ENCODE measurements around the gene FBN2. TPM values are rescaled to one million over a fixed set of nuclear protein-coding genes. Genes with fewer than 3 reads are reported as not detected.
"Not testable (repeated sequence)": the region's sequence is repeated elsewhere in the genome, so short reads cannot be mapped to it uniquely, and the experiment has no call there.

The FBN2 gene
- total RNA-seq, 1 experiment from 2014 or later = not detected

DNA sequence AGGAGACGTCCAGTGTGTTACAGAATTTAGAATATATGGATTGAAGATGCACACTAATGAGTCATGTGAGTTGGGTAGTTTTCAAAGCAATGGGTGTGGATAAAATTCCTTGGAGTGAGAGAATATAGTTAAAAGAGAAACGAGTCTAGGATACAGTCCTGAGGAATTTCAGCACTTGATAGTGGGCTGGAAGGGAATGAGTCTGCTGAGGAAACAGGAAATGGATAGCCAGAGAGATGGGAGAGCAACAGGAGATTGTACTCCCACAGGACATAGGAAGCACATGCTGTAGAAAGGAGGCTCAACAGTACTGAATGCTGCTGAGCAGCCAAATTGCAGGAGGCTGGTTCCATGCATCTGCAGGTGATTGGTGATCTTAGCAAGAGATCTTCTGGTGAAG is 68.1 kb downstream of the FBN2 start:
- no peaks in the 10 kb centered on the region for H3K27me3 ChIP-seq (ENCODE audit: low read length)
- no peaks in the 10 kb centered on the region for H3K9me2 ChIP-seq (replicated peaks; ENCODE audit: insufficient read depth, low read length)
- no peak for DNase-seq
- no peak overlapping the region for H3K4me2 ChIP-seq (ENCODE audit: low read depth, low read length, poor library complexity, severe bottlenecking)
- H3K9ac ChIP-seq (ENCODE audit: low read length) = no peak overlapping the region
- no peaks in the 10 kb centered on the region for H3K4me1 ChIP-seq (ENCODE audit: low read length)
- H2AFZ ChIP-seq (ENCODE audit: low read length) = no peak overlapping the region
- H3K36me3 ChIP-seq (ENCODE audit: insufficient read depth, low read length) = no peaks in the 10 kb centered on the region
- no peak overlapping the region for H3K27ac ChIP-seq (ENCODE audit: low read length)
- no peak overlapping the region for H3K4me3 ChIP-seq (ENCODE audit: low read length)
- H3K9me3 ChIP-seq (ENCODE audit: low read length) = no peaks in the 10 kb centered on the region
- no peaks in the 10 kb centered on the region for H3K79me2 ChIP-seq (ENCODE audit: low read length)
- H4K20me1 ChIP-seq (ENCODE audit: insufficient read depth, low read depth, low read length) = no peaks in the 10 kb centered on the region

DNA sequence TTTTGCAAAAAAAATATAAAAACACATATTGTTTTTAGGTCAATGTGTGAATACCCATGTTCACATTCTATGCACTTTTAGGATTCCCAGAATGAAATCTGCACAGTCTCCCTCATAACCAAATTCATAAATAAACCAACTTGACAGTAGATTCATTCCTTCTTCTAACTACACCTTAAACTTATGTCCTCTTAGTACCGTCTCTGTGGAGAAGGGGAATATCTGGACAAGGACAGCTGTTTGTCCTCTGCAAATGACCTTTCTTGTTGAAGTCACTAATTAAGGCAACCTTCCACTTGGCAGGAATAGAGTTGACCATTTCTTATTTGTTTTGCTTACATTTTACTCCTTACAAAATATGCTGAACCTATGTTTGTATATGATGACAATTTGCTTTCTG is 71.1 kb downstream of the FBN2 start:
- Histone ChIP-seq H3K4me2 (ENCODE audit: low read depth, low read length, poor library complexity, severe bottlenecking) (no peak overlapping the region), H2AFZ (ENCODE audit: low read length) (no peak overlapping the region), H3K36me3 (ENCODE audit: insufficient read depth, low read length) (no peaks in the 10 kb centered on the region), H3K9ac (ENCODE audit: low read length) (no peak overlapping the region), H3K9me2 (replicated peaks; ENCODE audit: insufficient read depth, low read length) (no peaks in the 10 kb centered on the region), H3K27ac (ENCODE audit: low read length) (no peak overlapping the region), H3K27me3 (ENCODE audit: low read length) (no peaks in the 10 kb centered on the region), H3K4me3 (ENCODE audit: low read length) (no peak overlapping the region), H3K4me1 (ENCODE audit: low read length) (no peaks in the 10 kb centered on the region), H3K9me3 (ENCODE audit: low read length) (no peaks in the 10 kb centered on the region), H4K20me1 (ENCODE audit: insufficient read depth, low read depth, low read length) (no peaks in the 10 kb centered on the region), H3K79me2 (ENCODE audit: low read length) (no peaks in the 10 kb centered on the region)
- no peak for DNase-seq

DNA sequence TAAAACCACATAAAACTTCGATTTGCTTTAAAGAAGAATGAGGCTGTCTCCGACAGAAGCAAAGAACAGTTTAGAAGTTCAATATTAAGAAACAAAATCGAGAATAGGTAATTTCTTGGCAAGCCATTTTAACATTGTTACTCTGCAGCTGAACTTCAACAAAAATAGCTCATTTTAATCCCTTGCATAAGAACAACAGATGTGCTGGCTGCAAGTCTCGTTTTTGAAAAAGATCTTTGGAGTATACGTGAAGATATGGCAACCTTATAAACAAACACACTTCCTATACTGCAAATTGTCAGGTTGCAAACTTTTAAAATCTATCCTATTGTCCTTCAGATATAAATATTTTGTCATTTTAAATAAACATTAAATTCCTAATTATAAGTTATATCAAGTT is 71.5 kb downstream of the FBN2 start:
- Histone ChIP-seq H3K4me2 (ENCODE audit: low read depth, low read length, poor library complexity, severe bottlenecking) (no peak overlapping the region), H3K9me3 (ENCODE audit: low read length) (no peaks in the 10 kb centered on the region), H3K27me3 (ENCODE audit: low read length) (no peaks in the 10 kb centered on the region), H2AFZ (ENCODE audit: low read length) (no peak overlapping the region), H3K36me3 (ENCODE audit: insufficient read depth, low read length) (no peaks in the 10 kb centered on the region), H3K9ac (ENCODE audit: low read length) (no peak overlapping the region), H4K20me1 (ENCODE audit: insufficient read depth, low read depth, low read length) (no peaks in the 10 kb centered on the region), H3K9me2 (replicated peaks; ENCODE audit: insufficient read depth, low read length) (no peaks in the 10 kb centered on the region), H3K4me1 (ENCODE audit: low read length) (no peaks in the 10 kb centered on the region), H3K27ac (ENCODE audit: low read length) (no peak overlapping the region), H3K4me3 (ENCODE audit: low read length) (no peak overlapping the region), H3K79me2 (ENCODE audit: low read length) (no peaks in the 10 kb centered on the region)
- no peak for DNase-seq

DNA sequence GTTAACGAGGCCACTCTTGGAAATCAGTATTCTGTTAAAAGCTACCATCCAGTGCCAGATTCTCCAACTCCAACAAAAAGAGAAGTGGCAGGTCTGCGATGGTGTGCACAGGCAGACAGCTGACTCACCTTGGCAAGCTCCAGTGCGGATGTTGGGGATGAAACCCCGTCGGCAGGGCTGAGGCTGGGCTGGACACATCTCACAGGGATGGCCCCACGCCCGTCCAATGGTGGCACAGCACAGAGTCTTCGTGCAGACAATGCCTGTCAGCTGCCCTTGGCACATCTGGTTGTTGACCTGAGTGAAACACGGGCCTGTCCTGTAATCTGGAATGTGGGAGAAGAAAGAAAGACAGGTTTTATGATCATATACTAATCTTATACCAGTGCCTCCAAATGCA is 73.4 kb downstream of the FBN2 start:
- H2AFZ ChIP-seq (ENCODE audit: low read length) = no peak overlapping the region
- no peaks in the 10 kb centered on the region for H3K9me3 ChIP-seq (ENCODE audit: low read length)
- no peak overlapping the region for H3K27ac ChIP-seq (ENCODE audit: low read length)
- no peaks in the 10 kb centered on the region for H4K20me1 ChIP-seq (ENCODE audit: insufficient read depth, low read depth, low read length)
- no peaks in the 10 kb centered on the region for H3K4me1 ChIP-seq (ENCODE audit: low read length)
- no peaks in the 10 kb centered on the region for H3K36me3 ChIP-seq (ENCODE audit: insufficient read depth, low read length)
- DNase-seq = no peak
- no peak overlapping the region for H3K9ac ChIP-seq (ENCODE audit: low read length)
- H3K27me3 ChIP-seq (ENCODE audit: low read length) = no peaks in the 10 kb centered on the region
- H3K4me3 ChIP-seq (ENCODE audit: low read length) = no peak overlapping the region
- H3K4me2 ChIP-seq (ENCODE audit: low read depth, low read length, poor library complexity, severe bottlenecking) = no peak overlapping the region
- no peaks in the 10 kb centered on the region for H3K9me2 ChIP-seq (replicated peaks; ENCODE audit: insufficient read depth, low read length)
- no peaks in the 10 kb centered on the region for H3K79me2 ChIP-seq (ENCODE audit: low read length)

DNA sequence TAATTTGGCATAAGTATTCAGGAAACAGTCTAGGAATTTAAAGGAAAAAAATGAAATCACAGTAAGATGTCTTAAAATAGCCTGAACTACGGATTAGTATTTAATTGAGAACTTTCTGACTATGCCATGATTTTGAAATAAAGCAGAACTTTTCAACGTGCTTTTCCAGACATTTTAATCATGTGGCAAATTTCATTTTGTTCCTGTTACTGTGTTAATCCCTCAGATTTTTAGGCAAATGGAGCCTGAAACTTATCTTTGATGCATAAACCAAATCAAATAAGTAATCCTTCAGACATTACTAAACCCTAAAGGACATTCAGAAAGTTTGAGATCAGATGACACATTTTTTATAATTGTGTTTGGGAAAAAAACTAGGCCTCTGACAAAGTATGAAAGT is 75.7 kb downstream of the FBN2 start:
- Histone ChIP-seq H3K27ac (ENCODE audit: low read length) (no peak overlapping the region), H3K4me3 (ENCODE audit: low read length) (no peak overlapping the region), H3K9ac (ENCODE audit: low read length) (no peak overlapping the region), H4K20me1 (ENCODE audit: insufficient read depth, low read depth, low read length) (no peaks in the 10 kb centered on the region), H3K36me3 (ENCODE audit: insufficient read depth, low read length) (no peaks in the 10 kb centered on the region), H3K4me2 (ENCODE audit: low read depth, low read length, poor library complexity, severe bottlenecking) (no peak overlapping the region), H3K27me3 (ENCODE audit: low read length) (no peaks in the 10 kb centered on the region), H3K4me1 (ENCODE audit: low read length) (no peaks in the 10 kb centered on the region), H3K79me2 (ENCODE audit: low read length) (no peaks in the 10 kb centered on the region), H3K9me2 (replicated peaks; ENCODE audit: insufficient read depth, low read length) (no peaks in the 10 kb centered on the region), H3K9me3 (ENCODE audit: low read length) (no peaks in the 10 kb centered on the region), H2AFZ (ENCODE audit: low read length) (no peak overlapping the region)
- DNase-seq = no peak

DNA sequence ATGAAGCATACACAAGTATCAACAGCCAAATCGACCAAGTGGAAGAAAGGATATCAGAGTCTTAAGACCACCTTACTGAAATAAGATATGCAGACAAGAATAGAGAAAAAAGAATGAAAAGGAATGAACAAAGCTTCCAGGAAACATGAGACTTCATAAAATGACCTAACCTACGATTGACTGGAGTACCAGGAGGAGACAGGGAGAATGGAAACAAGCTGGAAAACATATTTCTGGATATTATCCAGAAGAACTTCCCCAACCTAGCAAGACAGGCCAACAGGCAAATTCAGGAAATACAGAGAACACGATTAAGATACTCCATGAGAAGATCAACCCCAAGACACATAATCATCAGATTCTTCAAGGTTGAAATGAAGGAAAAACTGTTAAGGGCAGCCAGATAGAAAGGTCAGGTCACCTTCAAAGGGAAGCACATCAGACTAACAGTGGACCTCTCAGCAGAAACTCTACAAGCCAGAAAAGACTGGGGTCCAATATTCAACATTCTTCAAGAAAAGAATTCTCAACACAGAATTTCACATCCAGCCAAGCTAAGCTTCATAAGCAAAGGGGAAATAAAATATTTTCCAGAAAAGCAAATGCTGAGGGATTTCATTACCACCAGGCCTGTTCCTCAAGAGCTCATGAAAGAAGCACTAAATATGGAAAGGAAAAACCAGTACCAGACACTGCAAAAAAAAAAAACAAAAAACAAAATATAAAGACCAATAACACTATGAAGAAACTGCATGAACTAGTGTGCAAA is 80.7 kb downstream of the FBN2 start:
- H3K4me3 ChIP-seq (ENCODE audit: low read length); H3K79me2 ChIP-seq (ENCODE audit: low read length); H3K27ac ChIP-seq (ENCODE audit: low read length); H3K27me3 ChIP-seq (ENCODE audit: low read length); H2AFZ ChIP-seq (ENCODE audit: low read length); H3K36me3 ChIP-seq (ENCODE audit: insufficient read depth, low read length); H4K20me1 ChIP-seq (ENCODE audit: insufficient read depth, low read depth, low read length); DNase-seq; H3K4me1 ChIP-seq (ENCODE audit: low read length); H3K9me3 ChIP-seq (ENCODE audit: low read length); H3K4me2 ChIP-seq (ENCODE audit: low read depth, low read length, poor library complexity, severe bottlenecking); H3K9me2 ChIP-seq (replicated peaks; ENCODE audit: insufficient read depth, low read length); H3K9ac ChIP-seq (ENCODE audit: low read length): not testable (repeated sequence)

DNA sequence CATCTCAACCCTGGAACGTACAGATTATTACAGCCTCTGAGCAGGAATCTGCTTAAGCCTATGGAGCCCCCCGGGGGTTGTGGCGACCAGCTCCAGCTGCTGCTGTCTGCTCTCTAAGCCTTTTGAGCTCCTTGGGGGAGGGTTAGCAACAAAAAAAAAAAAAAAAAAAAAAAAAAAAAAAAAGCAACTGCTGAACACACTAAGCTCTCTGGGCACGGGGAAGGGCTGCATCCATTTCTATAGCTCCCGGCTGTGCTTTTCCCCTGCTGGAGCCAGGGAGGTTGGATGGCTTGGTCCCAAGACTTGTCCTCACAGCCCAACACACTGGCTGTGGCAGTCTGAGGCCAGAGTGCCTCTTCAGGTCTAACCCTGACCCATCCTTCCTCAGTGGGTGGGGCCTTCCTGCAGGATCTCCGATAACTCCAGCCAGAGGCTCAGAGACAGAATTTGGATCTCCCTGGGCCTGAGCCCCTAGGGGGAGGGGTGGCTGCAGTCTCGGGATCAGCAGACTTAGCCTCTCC is 82.1 kb downstream of the FBN2 start:
- no peak overlapping the region for H3K27ac ChIP-seq (ENCODE audit: low read length)
- no peak overlapping the region for H3K4me2 ChIP-seq (ENCODE audit: low read depth, low read length, poor library complexity, severe bottlenecking)
- H3K79me2 ChIP-seq (ENCODE audit: low read length) = no peaks in the 10 kb centered on the region
- no peaks in the 10 kb centered on the region for H3K9me3 ChIP-seq (ENCODE audit: low read length)
- H3K9me2 ChIP-seq (replicated peaks; ENCODE audit: insufficient read depth, low read length) = no peaks in the 10 kb centered on the region
- no peaks in the 10 kb centered on the region for H3K4me1 ChIP-seq (ENCODE audit: low read length)
- DNase-seq = no peak
- no peaks in the 10 kb centered on the region for H3K36me3 ChIP-seq (ENCODE audit: insufficient read depth, low read length)
- H3K4me3 ChIP-seq (ENCODE audit: low read length) = no peak overlapping the region
- H3K27me3 ChIP-seq (ENCODE audit: low read length) = no peaks in the 10 kb centered on the region
- H3K9ac ChIP-seq (ENCODE audit: low read length) = no peak overlapping the region
- H2AFZ ChIP-seq (ENCODE audit: low read length) = no peak overlapping the region
- no peaks in the 10 kb centered on the region for H4K20me1 ChIP-seq (ENCODE audit: insufficient read depth, low read depth, low read length)

DNA sequence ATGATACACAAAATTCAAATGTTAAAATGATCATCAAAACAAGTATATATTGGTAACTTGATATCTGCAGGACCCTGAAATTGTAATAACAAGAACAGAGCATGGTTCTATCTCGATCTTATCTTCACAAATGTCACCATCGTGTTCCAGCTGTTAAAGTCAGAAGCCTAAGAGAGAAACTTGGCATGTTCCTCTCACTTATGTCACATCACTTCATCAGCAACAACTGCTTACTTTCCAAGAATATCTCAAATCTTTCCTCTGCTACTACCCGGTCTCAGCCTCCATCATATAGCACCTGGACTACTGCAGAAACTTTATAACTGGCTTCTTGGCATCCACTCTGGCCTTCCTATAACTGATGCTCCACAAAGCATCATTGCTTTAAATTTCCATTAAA is 84.9 kb downstream of the FBN2 start:
- Histone ChIP-seq H3K36me3 (ENCODE audit: insufficient read depth, low read length) (no peaks in the 10 kb centered on the region), H2AFZ (ENCODE audit: low read length) (no peak overlapping the region), H3K9ac (ENCODE audit: low read length) (no peak overlapping the region), H3K27me3 (ENCODE audit: low read length) (no peaks in the 10 kb centered on the region), H3K4me1 (ENCODE audit: low read length) (no peaks in the 10 kb centered on the region), H3K27ac (ENCODE audit: low read length) (no peak overlapping the region), H4K20me1 (ENCODE audit: insufficient read depth, low read depth, low read length) (no peaks in the 10 kb centered on the region), H3K4me3 (ENCODE audit: low read length) (no peak overlapping the region), H3K79me2 (ENCODE audit: low read length) (no peaks in the 10 kb centered on the region), H3K9me3 (ENCODE audit: low read length) (no peaks in the 10 kb centered on the region; the same call in 1 of the 2 replicates), H3K4me2 (ENCODE audit: low read depth, low read length, poor library complexity, severe bottlenecking) (no peak overlapping the region), H3K9me2 (replicated peaks; ENCODE audit: insufficient read depth, low read length) (no peaks in the 10 kb centered on the region)
- no peak for DNase-seq

Data from Karpas-422 (cell line).